ENCODE data around the gene ETNK1.

ETNK1 gene

DNA sequence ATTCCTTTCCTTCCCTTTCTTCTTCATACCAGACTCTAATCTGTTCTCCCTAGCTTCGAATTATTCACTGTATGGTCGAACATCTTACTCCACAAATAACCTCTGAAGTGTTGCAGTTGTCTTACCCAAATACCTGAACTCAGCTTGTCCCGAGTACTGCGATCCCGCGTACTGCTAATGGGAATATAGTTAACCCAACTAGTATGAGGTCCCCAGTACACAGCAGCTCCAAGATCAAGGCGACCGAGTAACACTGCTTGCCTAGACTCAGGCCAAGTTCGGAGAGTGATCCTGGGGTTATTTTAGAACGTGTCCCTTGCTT lies 462 bp upstream of the ETNK1 start:
- Mint-ChIP-seq H3K27ac (peak overlapping the region; percentile 95), H3K9me3 (no peaks in the 10 kb centered on the region), H3K4me3 (peak overlapping the region; percentile 93), H3K36me3 (peaks cover 28% of the 10 kb centered on the region), H3K4me1 (peaks cover 20% of the 10 kb centered on the region)
- DNase-seq (ENCODE audit: low spot score in 2 of 2), result no peak
- no peak for ATAC-seq

DNA sequence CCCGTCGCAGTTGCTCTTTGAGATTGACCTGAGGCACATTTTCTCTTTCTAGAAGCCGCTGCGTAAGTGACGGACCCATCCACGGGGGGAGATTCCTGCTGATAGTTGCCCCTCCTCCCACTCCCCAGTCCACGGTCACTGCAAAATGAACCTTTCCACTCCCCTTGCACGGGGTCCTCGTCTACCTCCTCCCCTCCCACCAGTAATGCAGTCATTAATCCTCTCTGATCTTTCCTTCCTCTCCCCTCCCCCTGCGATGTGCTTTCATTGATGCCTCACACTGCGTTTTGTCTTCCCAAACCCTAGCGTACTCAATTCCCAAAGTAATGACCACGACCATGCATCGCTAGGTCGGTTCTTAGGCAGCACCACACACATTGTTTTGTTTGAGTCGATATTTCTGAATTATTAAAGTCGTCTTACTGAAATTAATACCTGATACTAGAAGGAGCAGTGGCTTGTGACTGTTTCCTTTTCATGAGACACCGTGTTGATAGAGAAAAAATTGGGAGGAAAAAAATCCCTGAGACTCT lies 857 bp downstream of the ETNK1 start:
- DNase-seq (ENCODE audit: low spot score in 2 of 2) (peak; percentile 11 to 69), ATAC-seq (peak; percentile 34)
- peak overlapping the region; percentile 95 for H3K27ac Mint-ChIP-seq
- H3K36me3 Mint-ChIP-seq, result peaks cover 31% of the 10 kb centered on the region
- H3K4me3 Mint-ChIP-seq, result peak overlapping the region; percentile 93
- H3K9me3 Mint-ChIP-seq, result no peaks in the 10 kb centered on the region
- H3K4me1 Mint-ChIP-seq, result peaks cover 23% of the 10 kb centered on the region

DNA sequence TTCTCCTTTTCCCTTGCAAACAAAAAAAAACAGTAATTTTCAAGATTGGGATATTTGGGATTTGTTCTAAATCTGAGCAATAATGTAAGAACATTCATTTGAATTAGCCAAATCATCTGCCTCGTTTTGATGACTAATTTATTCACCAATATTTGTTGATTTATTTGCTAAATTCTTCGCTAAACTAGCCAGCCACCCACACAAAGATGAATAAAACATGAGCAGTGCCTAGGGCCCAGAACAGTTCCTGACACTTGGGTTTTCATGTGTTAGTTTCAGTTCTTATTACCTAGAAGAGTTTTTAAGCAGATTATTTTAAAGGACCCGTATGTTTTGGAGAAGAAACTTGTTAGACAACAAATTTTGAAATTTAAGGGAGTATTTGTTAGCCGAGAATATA lies 1.4 kb downstream of the ETNK1 start:
- no peak for DNase-seq (ENCODE audit: low spot score in 2 of 2)
- Mint-ChIP-seq H3K27ac (peak overlapping the region; percentile 95), H3K9me3 (no peaks in the 10 kb centered on the region), H3K4me1 (peaks cover 28% of the 10 kb centered on the region), H3K36me3 (peaks cover 37% of the 10 kb centered on the region), H3K4me3 (peak overlapping the region; percentile 93)
- ATAC-seq, result peak; percentile 52

DNA sequence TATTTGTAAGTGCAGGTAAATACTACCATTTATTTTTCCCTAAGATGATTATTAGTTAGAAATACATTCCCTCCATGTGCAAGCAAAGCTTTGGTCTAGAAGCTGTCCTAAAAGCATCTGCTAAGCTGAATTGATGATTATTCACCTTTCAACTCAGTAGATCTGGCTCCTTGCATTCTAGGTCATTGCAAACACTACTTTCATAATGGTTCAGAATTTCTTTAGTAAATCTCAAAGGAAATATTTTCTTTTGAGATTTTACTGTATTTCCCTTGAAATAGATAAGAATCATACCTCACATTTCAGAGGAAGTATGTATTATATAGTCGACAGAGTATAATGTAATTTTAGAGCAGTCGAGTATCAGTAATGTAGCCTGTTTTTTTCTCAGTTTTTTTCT lies 2.4 kb downstream of the ETNK1 start:
- H3K4me3 Mint-ChIP-seq, result peak overlapping the region; percentile 93
- no peaks in the 10 kb centered on the region for H3K9me3 Mint-ChIP-seq
- peaks cover 32% of the 10 kb centered on the region for H3K4me1 Mint-ChIP-seq
- no peak for ATAC-seq
- peaks cover 45% of the 10 kb centered on the region for H3K36me3 Mint-ChIP-seq
- H3K27ac Mint-ChIP-seq, result peak overlapping the region; percentile 95
- DNase-seq (ENCODE audit: low spot score in 2 of 2), result no peak

- peak overlapping the region; percentile 95 for H3K27ac Mint-ChIP-seq
Observed at GRCh38 chr12:22628228-22628627, 3.3 kb downstream of the ETNK1 start.

GRCh38 chr12:22631863-22632463 lies 7.0 kb downstream of the ETNK1 start:
- no peaks in the 10 kb centered on the region for H3K9me3 Mint-ChIP-seq
- ATAC-seq (no peak), DNase-seq (ENCODE audit: low spot score in 2 of 2) (no peak)
- peaks cover 54% of the 10 kb centered on the region for H3K4me1 Mint-ChIP-seq
- peaks cover 71% of the 10 kb centered on the region for H3K36me3 Mint-ChIP-seq
- H3K27ac Mint-ChIP-seq, result no peak overlapping the region
- no peak overlapping the region for H3K4me3 Mint-ChIP-seq

More at GRCh38 chr12:22628228-22628627, 3.3 kb downstream of the ETNK1 start:
- Mint-ChIP-seq H3K36me3 (peaks cover 54% of the 10 kb centered on the region), H3K4me3 (peak overlapping the region; percentile 93), H3K4me1 (peaks cover 39% of the 10 kb centered on the region), H3K9me3 (no peaks in the 10 kb centered on the region)
- DNase-seq (ENCODE audit: low spot score in 2 of 2), result no peak
- ATAC-seq, result no peak

DNA sequence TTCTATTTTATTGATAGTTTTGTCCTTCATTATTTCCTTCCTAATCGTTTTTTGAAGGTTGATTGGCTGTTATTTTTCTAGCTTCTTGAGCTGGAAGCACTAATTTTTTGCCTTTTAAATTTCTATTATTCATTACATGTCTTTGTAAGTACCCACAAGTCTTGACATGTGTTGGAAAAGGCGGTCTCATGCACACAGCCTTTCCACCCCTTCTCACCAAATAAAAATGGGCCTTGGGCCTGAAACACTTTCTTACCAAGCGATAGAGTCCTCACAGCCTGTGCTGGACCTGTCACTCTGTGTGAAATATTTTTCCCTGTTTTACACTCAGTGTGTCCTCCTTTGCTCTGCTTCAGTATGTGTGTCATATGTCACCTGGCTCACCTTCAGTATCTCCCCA lies 9.9 kb downstream of the ETNK1 start:
- H3K4me3 Mint-ChIP-seq, result no peak overlapping the region
- H3K4me1 Mint-ChIP-seq, result peaks cover 53% of the 10 kb centered on the region
- no peak for ATAC-seq

DNA sequence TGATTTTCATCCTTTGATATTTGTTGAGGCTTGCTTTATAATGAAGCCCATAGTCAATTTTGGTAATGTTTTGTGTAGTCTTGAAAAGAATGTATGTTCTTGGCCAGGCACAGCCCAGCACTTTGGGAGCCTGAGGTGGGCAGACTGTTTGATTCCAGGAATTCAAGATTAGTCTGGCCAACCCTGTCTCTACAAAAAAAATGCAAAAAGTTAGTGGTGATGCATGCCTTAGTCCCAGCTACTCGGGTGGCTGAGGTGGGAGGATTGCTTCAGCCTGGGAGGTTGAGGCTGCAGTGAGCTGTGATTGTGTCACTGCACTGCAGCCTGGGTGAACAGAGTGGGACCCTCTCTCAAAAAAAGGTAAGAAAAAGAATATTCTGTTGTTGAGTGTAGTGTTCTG lies 10.8 kb downstream of the ETNK1 start:
- Mint-ChIP-seq H3K4me3 (no peak overlapping the region), H3K27ac (no peak overlapping the region), H3K9me3 (no peaks in the 10 kb centered on the region), H3K36me3 (peaks cover 75% of the 10 kb centered on the region), H3K4me1 (peaks cover 52% of the 10 kb centered on the region)
- ATAC-seq (no peak), DNase-seq (ENCODE audit: low spot score in 2 of 2) (no peak)

More for the DNA sequence above, 9.9 kb downstream of the ETNK1 start:
- no peak overlapping the region for H3K27ac Mint-ChIP-seq
- peaks cover 78% of the 10 kb centered on the region for H3K36me3 Mint-ChIP-seq
- no peaks in the 10 kb centered on the region for H3K9me3 Mint-ChIP-seq
- no peak for DNase-seq (ENCODE audit: low spot score in 2 of 2)

DNA sequence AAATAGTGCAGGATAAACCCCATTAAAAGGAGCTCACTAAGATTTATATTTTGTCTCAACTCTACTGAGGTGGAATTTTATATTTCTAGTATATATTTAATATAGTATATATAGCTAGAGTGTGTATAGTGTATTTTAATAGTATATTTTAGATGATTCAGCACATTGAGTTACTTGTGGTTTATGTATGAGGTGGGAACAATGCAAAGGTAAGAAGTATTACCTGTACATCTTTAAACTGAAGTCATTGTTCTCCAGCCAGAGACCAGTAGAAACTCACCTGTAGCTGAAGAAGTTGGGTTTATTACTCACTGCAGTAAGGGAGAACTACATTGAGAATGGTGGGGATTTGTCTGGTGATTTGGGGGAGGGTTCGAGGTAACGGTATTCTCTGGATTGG lies 15.9 kb downstream of the ETNK1 start:
- Mint-ChIP-seq H3K4me1 (peaks cover 28% of the 10 kb centered on the region), H3K36me3 (peaks cover 61% of the 10 kb centered on the region), H3K4me3 (no peak overlapping the region), H3K9me3 (no peaks in the 10 kb centered on the region), H3K27ac (no peak overlapping the region)
- ATAC-seq, result no peak
- no peak for DNase-seq (ENCODE audit: low spot score in 2 of 2)

DNA sequence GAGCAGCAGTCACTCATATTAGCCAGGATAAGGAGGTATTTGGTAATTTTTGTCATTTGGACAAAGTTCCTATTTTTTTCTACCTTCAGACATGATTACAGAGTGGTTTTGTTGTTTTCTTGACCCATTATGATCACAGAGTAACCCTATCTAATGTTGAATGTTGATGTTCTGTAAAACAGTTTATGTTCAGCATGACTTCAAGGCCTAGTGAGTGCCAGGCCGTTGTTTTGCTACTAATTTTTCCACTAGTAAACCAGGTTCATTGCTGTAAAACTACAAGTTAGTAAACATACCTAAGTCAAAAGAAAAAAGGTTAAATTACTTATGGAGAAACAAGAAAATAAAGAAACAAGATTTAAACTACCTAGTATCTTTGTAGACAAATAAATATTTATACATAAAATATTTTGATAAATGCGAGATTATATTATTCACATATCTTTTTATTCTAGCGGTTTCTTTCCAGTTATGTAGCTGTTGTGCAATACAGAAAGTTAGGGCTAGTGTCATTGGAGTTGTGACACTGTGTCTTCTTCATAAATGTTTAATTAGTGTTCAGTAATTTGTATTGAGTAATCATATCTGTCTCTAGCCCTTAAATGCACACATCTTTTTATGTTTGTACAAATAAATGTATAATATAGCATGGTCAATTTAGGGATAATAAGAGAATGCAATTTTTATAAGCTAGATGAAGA lies 16.5 kb downstream of the ETNK1 start:
- Mint-ChIP-seq H3K4me1 (peaks cover 22% of the 10 kb centered on the region), H3K36me3 (peaks cover 59% of the 10 kb centered on the region), H3K4me3 (no peak overlapping the region), H3K27ac (no peak overlapping the region), H3K9me3 (no peaks in the 10 kb centered on the region)
- DNase-seq (ENCODE audit: low spot score in 2 of 2), result no peak
- no peak for ATAC-seq

DNA sequence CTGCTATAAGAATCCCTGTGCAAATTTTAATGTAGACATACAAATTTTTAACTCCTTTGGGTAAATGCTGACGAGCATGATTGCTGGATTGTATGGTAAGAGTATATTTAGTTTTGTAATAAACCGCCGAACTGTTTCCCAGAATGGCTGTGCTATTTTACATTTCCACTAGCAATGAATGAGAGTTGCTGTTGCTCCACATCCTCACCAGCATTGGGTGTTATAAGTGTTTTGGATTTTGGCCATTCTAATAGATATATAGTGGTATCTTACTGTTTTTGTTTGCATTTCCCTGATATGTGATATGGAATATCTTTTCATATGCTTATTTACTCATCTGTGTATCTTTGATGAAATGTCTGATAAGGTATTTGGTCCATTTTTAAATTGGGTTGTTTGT lies 23.7 kb downstream of the ETNK1 start:
- Mint-ChIP-seq H3K36me3 (peaks cover 64% of the 10 kb centered on the region), H3K9me3 (no peaks in the 10 kb centered on the region)

GRCh38 chr12:22653075-22653474 lies 28.1 kb downstream of the ETNK1 start:
- Mint-ChIP-seq H3K4me1 (peaks cover 50% of the 10 kb centered on the region), H3K36me3 (peaks cover 43% of the 10 kb centered on the region), H3K4me3 (no peak overlapping the region), H3K9me3 (no peaks in the 10 kb centered on the region), H3K27ac (no peak overlapping the region)
- DNase-seq (ENCODE audit: low spot score in 2 of 2) (no peak), ATAC-seq (no peak)

More for the DNA sequence above, 23.7 kb downstream of the ETNK1 start:
- no peak for DNase-seq (ENCODE audit: low spot score in 2 of 2)
- no peak overlapping the region for H3K4me3 Mint-ChIP-seq
- no peak overlapping the region for H3K27ac Mint-ChIP-seq
- no peak for ATAC-seq
- peaks cover 28% of the 10 kb centered on the region for H3K4me1 Mint-ChIP-seq

DNA sequence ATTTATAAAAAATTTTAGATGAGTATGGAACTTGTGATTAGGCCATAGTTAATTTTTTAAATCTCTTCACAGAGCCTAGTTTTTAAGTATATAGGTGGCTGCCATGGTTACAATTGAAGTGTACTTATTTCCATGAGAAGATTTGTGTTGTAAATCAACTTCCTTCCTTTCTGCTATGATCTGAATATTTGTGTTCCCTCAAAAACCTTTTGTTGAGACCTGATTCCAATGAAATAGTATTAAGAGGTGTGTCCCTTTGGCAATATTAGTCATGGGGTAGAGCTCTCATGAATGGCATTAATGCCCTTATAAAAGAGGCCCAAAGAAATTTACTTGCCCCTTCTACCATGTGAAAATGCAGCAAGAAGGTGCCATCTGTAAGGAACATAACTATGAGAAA lies 28.8 kb downstream of the ETNK1 start:
- H3K4me3 Mint-ChIP-seq, result no peak overlapping the region
- no peak overlapping the region for H3K27ac Mint-ChIP-seq
- H3K4me1 Mint-ChIP-seq, result peaks cover 56% of the 10 kb centered on the region
- ATAC-seq (no peak), DNase-seq (ENCODE audit: low spot score in 2 of 2) (no peak)
- H3K36me3 Mint-ChIP-seq, result peaks cover 50% of the 10 kb centered on the region
- no peaks in the 10 kb centered on the region for H3K9me3 Mint-ChIP-seq

GRCh38 chr12:22656376-22656775 lies 31.4 kb downstream of the ETNK1 start:
- DNase-seq (ENCODE audit: low spot score in 2 of 2), result no peak
- peaks cover 48% of the 10 kb centered on the region for H3K4me1 Mint-ChIP-seq
- H3K4me3 Mint-ChIP-seq, result no peak overlapping the region
- H3K9me3 Mint-ChIP-seq, result no peaks in the 10 kb centered on the region
- H3K36me3 Mint-ChIP-seq, result peaks cover 59% of the 10 kb centered on the region
- H3K27ac Mint-ChIP-seq, result no peak overlapping the region
- ATAC-seq, result no peak

DNA sequence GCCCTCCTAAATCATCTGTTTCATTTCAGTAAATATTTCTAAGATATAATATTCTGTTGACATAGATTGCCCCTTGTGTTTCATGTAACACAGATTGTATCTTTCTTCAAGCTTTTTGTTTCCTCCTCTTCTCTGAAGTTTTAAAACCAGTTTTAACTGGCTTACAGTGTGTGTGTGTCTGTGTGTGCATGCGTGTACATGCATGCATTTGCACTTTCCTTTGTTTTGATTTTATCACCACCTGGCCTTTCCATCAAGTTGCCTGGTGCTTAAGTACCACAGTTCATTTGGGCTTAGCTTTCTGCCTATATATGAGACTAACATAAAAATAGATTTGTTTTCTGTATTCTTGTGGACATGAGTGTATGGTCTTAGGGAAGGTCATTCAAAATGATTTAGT lies 31.9 kb downstream of the ETNK1 start:
- DNase-seq (ENCODE audit: low spot score in 2 of 2) (no peak), ATAC-seq (no peak)
- Mint-ChIP-seq H3K36me3 (peaks cover 59% of the 10 kb centered on the region), H3K9me3 (no peaks in the 10 kb centered on the region), H3K27ac (no peak overlapping the region), H3K4me1 (peaks cover 45% of the 10 kb centered on the region), H3K4me3 (no peak overlapping the region)

GRCh38 chr12:22657538-22657937 lies 32.6 kb downstream of the ETNK1 start:
- Mint-ChIP-seq H3K27ac (peak overlapping the region; percentile 92), H3K4me1 (peaks cover 39% of the 10 kb centered on the region), H3K9me3 (no peaks in the 10 kb centered on the region), H3K36me3 (peaks cover 60% of the 10 kb centered on the region), H3K4me3 (peak overlapping the region; percentile 21)
- ATAC-seq (peak; percentile 89), DNase-seq (ENCODE audit: low spot score in 2 of 2) (no peak)

Data from stimulated activated effector memory CD8-positive, alpha-beta T cell treated with anti-CD3 and anti-CD28 coated beads, Interleukin-12 subunit alpha, Interleukin-12 subunit beta, amount 100 ng/mL, for 72 hours (primary cell).